Hepatocyte (in vitro differentiated cells): ENCODE results near the gene POU6F2. TPM values are rescaled to one million over a fixed set of nuclear protein-coding genes. Genes with fewer than 3 reads are reported as not detected.

ENCODE experiments used
- DNase-seq: peaks from one replicate; pipeline ENCODE4 v3.0.0-alpha.2; 2016; ENCODE audit warnings: low spot score
- H2AFZ ChIP-seq: fragments of 200-600 bp; sonication (generic); 2 replicates; pipeline ENCODE4 v1.6.0; 2016; ENCODE audit warnings: antibody characterized with exemption, mild to moderate bottlenecking
- H3K27ac ChIP-seq: fragments of 200-600 bp; sonication (generic); 2 replicates; pipeline ENCODE4 v1.5.1; 2016; ENCODE audit warnings: mild to moderate bottlenecking
- H3K27me3 ChIP-seq: fragments of 200-600 bp; sonication (generic); 2 replicates; pipeline ENCODE4 v1.6.1; 2016
- H3K36me3 ChIP-seq: fragments of 200-600 bp; sonication (generic); replicated peaks from 2 replicates; pipeline ENCODE4 v1.5.1; 2016; ENCODE audit warnings: low read depth; ENCODE audit not compliant: insufficient read depth
- H3K4me1 ChIP-seq: fragments of 200-600 bp; sonication (generic); 2 replicates; pipeline ENCODE4 v1.5.1; 2016; ENCODE audit warnings: mild to moderate bottlenecking, moderate library complexity; ENCODE audit not compliant: insufficient read depth
- H3K4me2 ChIP-seq: fragments of 200-600 bp; sonication (generic); 2 replicates; pipeline ENCODE4 v1.6.0; 2016
- H3K4me3 ChIP-seq: fragments of 200-600 bp; sonication (generic); 2 replicates; pipeline ENCODE4 v1.5.1; 2016; ENCODE audit warnings: mild to moderate bottlenecking
- H3K79me2 ChIP-seq: fragments of 200-600 bp; sonication (generic); 2 replicates; pipeline ENCODE4 v1.6.0; 2017; ENCODE audit warnings: mild to moderate bottlenecking
- H3K9me2 ChIP-seq: fragments of 200-600 bp; sonication (generic); replicated peaks from 2 replicates; pipeline ENCODE4 v1.6.0; 2017; ENCODE audit warnings: mild to moderate bottlenecking; ENCODE audit not compliant: insufficient read depth
- H3K9me3 ChIP-seq: fragments of 200-600 bp; sonication (generic); 2 replicates; pipeline ENCODE4 v1.5.1; 2016; ENCODE audit warnings: low read depth, mild to moderate bottlenecking
- H4K20me1 ChIP-seq: fragments of 200-600 bp; sonication (generic); 2 replicates; pipeline ENCODE4 v1.6.0; 2016; ENCODE audit warnings: mild to moderate bottlenecking; ENCODE audit not compliant: insufficient read depth, poor library complexity, severe bottlenecking
- EZH2 ChIP-seq: fragments of 200-600 bp; sonication (generic); IDR thresholded peaks from 2 replicates; pipeline ENCODE4 v1.6.1; 2016; ENCODE audit warnings: antibody characterized with exemption, mild to moderate bottlenecking, borderline replicate concordance
- EZH2phosphoT487 ChIP-seq: fragments of 200-600 bp; sonication (generic); IDR thresholded peaks from one replicate; pipeline ENCODE4 v1.6.1; 2018; ENCODE audit warnings: antibody characterized with exemption, mild to moderate bottlenecking, low read depth, moderate library complexity; ENCODE audit not compliant: unreplicated experiment, severe bottlenecking
- WGBS: methylation state at CpG from one replicate; pipeline ENCODE4 v1.1.6; 2016; ENCODE audit warnings: low lambda C conversion rate; ENCODE audit errors: missing lambda C conversion rate; 5-methylcytosine and 5-hydroxymethylcytosine counted together
- polyA plus RNA-seq: library from polyadenylated mRNA; unstranded; fragments of >200 nt; fragmentation: Nextera tagmentation; extraction: Ambion mirVana; gene quantifications from 2 replicates; pipeline ENCODE4 v1.2.1, GENCODE V29; 2016
- total RNA-seq: library from RNA; depleted of rRNA; stranded (reverse); fragments of >200 nt; gene quantifications from 2 replicates; pipeline ENCODE4 v1.2.3, GENCODE V29; 2014
- TF ChIP-seq, protein P1 (sequence below): fragments of 200-600 bp; sonication (generic); IDR thresholded peaks from 2 replicates; pipeline ENCODE4 v1.5.1; 2016; ENCODE audit warnings: antibody characterized with exemption, mild to moderate bottlenecking; ENCODE audit not compliant: poor library complexity

POU6F2 gene
- total and polyA plus RNA-seq, 2 experiments from 2014 or later = 0.67 to 1.4 TPM

DNA sequence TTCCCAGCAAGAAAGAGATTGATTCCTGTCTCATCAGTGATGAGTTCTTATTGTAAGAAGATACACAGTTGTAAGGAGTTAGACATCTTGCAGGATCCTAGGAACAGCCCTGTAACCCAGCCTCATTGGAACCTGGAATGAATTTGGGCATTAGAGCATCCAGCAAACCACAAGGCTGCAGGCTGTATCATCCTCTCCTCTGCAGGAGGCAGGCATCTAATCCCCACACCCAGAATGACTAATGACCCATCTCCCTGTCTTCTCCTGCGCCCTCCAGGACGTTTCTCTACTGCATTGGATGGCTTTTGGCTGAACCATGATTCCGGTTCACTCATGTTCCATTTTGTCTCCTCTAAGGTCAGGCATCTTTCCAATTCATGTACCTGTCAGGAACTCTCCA lies 233.9 kb downstream of the POU6F2 start:
- H3K79me2 ChIP-seq = no peaks in the 10 kb centered on the region
- TF ChIP-seq, protein P1, sequence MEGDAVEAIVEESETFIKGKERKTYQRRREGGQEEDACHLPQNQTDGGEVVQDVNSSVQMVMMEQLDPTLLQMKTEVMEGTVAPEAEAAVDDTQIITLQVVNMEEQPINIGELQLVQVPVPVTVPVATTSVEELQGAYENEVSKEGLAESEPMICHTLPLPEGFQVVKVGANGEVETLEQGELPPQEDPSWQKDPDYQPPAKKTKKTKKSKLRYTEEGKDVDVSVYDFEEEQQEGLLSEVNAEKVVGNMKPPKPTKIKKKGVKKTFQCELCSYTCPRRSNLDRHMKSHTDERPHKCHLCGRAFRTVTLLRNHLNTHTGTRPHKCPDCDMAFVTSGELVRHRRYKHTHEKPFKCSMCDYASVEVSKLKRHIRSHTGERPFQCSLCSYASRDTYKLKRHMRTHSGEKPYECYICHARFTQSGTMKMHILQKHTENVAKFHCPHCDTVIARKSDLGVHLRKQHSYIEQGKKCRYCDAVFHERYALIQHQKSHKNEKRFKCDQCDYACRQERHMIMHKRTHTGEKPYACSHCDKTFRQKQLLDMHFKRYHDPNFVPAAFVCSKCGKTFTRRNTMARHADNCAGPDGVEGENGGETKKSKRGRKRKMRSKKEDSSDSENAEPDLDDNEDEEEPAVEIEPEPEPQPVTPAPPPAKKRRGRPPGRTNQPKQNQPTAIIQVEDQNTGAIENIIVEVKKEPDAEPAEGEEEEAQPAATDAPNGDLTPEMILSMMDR = no peak
- TF ChIP-seq EZH2phosphoT487 (no peak), EZH2 (no peak)
- no peak overlapping the region for H3K4me3 ChIP-seq
- no peaks in the 10 kb centered on the region for H3K4me1 ChIP-seq
- 83% methylated on average over 3 of the region's 3 CpGs for WGBS
- H3K9me2 ChIP-seq = no peaks in the 10 kb centered on the region
- no peaks in the 10 kb centered on the region for H3K36me3 ChIP-seq
- DNase-seq = no peak
- H3K9me3 ChIP-seq = no peaks in the 10 kb centered on the region
- H3K27ac ChIP-seq = no peak overlapping the region
- no peak overlapping the region for H2AFZ ChIP-seq
- no peak overlapping the region for H3K4me2 ChIP-seq
- no peaks in the 10 kb centered on the region for H4K20me1 ChIP-seq
- H3K27me3 ChIP-seq = no peaks in the 10 kb centered on the region

DNA sequence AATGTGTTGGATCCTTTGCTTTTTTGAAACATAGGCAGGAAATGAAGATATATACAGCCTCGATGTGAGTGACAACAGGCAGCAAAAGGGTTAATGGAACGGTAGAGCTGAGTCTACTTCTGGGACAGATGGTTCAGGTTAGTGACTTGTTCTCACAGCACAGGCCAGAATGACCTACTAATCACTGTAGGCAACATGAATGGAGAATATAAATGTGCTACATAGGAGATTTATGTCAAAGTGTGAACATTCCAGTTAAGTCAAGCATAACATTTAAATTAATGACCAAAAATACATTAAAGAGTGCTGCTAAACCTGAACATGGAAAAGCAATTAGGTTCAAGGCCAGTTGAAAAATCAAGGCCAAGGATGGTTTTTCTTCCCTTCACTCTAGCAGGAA lies 235.2 kb downstream of the POU6F2 start:
- no peak overlapping the region for H3K27ac ChIP-seq
- H3K9me3 ChIP-seq = no peaks in the 10 kb centered on the region
- no peak for DNase-seq
- no peak overlapping the region for H3K4me2 ChIP-seq
- 57% methylated on average over 2 of the region's 2 CpGs for WGBS
- no peak overlapping the region for H3K4me3 ChIP-seq
- no peaks in the 10 kb centered on the region for H3K4me1 ChIP-seq
- no peak overlapping the region for H2AFZ ChIP-seq
- no peaks in the 10 kb centered on the region for H3K27me3 ChIP-seq
- TF ChIP-seq EZH2phosphoT487 (no peak), EZH2 (no peak)
- TF ChIP-seq, protein P1 = no peak
- H3K36me3 ChIP-seq = no peaks in the 10 kb centered on the region
- no peaks in the 10 kb centered on the region for H3K9me2 ChIP-seq
- no peaks in the 10 kb centered on the region for H4K20me1 ChIP-seq
- no peaks in the 10 kb centered on the region for H3K79me2 ChIP-seq

DNA sequence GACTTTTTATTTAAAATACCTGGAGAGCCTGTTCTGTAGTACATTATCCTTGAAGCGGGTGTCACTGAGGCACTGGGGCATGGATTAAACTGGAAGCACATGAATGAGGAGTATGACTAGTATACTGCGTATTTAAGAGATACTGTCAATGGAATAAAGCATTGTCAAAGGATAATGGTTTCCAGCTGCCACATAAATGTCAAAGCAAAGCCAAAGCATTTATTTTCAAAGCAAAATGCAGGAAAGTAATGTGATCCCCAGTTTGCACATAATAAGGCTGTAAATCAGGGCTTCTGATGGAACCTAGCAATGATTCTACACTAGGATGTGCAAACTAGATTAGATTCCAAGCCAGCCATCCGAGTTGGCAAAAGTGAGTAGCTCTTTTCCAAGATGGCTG lies 240.1 kb downstream of the POU6F2 start:
- no peak for DNase-seq
- H3K79me2 ChIP-seq = no peaks in the 10 kb centered on the region
- no peak overlapping the region for H3K4me2 ChIP-seq
- H3K27me3 ChIP-seq = no peaks in the 10 kb centered on the region
- no peak overlapping the region for H3K4me3 ChIP-seq
- no peaks in the 10 kb centered on the region for H3K36me3 ChIP-seq
- TF ChIP-seq EZH2phosphoT487 (no peak), EZH2 (no peak)
- TF ChIP-seq, protein P1 = no peak
- H3K4me1 ChIP-seq = no peaks in the 10 kb centered on the region
- no peak overlapping the region for H3K27ac ChIP-seq
- 42% methylated on average over 3 of the region's 3 CpGs for WGBS
- H4K20me1 ChIP-seq = no peaks in the 10 kb centered on the region
- no peak overlapping the region for H2AFZ ChIP-seq
- H3K9me2 ChIP-seq = no peaks in the 10 kb centered on the region
- H3K9me3 ChIP-seq = no peaks in the 10 kb centered on the region

DNA sequence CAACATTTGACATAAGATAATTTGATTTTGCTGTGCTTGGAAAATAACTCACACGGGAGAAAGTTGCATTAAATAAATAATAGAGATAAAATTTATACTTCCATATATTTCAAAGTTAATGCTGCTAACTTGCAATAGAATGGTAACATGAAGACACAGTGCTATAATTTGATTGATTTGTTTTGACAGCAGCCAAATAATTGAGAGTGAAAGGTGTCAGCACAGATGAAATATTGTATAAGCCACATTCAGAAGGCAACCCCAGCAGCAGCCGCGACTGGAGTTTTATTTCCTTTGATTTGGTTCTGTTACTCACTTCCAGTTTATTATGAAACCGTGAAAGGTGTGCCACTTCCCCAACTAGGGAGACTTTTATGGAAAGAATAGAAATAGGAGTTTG lies 242.2 kb downstream of the POU6F2 start:
- no peak for DNase-seq
- TF ChIP-seq, protein P1 = no peak
- TF ChIP-seq EZH2phosphoT487 (no peak), EZH2 (no peak)
- no peaks in the 10 kb centered on the region for H3K36me3 ChIP-seq
- no peak overlapping the region for H3K4me3 ChIP-seq
- H4K20me1 ChIP-seq = no peaks in the 10 kb centered on the region
- WGBS = 86% methylated on average over 4 of the region's 4 CpGs
- no peak overlapping the region for H3K27ac ChIP-seq
- H3K4me2 ChIP-seq = no peak overlapping the region
- no peaks in the 10 kb centered on the region for H3K79me2 ChIP-seq
- H2AFZ ChIP-seq = no peak overlapping the region
- no peaks in the 10 kb centered on the region for H3K4me1 ChIP-seq
- no peaks in the 10 kb centered on the region for H3K27me3 ChIP-seq
- no peaks in the 10 kb centered on the region for H3K9me3 ChIP-seq
- no peaks in the 10 kb centered on the region for H3K9me2 ChIP-seq
